HepG2 (cell line): Measurements from ENCODE around the gene EIF4G3. TPM values are rescaled to one million over a fixed set of nuclear protein-coding genes. Genes with fewer than 3 reads are reported as not detected.

Experiments used
- ATRX ChIP-seq: sonication (generic); formaldehyde crosslinking; IDR thresholded peaks from 2 replicates; pipeline ENCODE4 v1.4.0; 2020; ENCODE audit warnings: missing genetic modification reagents, borderline replicate concordance
- CHCHD3 ChIP-seq: sonication (generic); formaldehyde crosslinking; IDR thresholded peaks from 2 replicates; pipeline ENCODE4 v1.8.0; 2022; ENCODE audit warnings: mild to moderate bottlenecking, missing genetic modification reagents, moderate library complexity
- FOXA1 ChIP-seq, 2 experiments: fragments of 450-650 bp in 1 of 2; sonication (generic) in 1 of 2; formaldehyde crosslinking in 1 of 2; IDR thresholded peaks; 2 replicates each; pipeline versions ENCODE4 v1.4.0 to v1.6.1; 2016 to 2020; ENCODE audit warnings: missing genetic modification reagents in 1 of 2
- KDM1A ChIP-seq: IDR thresholded peaks from 2 replicates; pipeline ENCODE4 v1.6.1; 2016; ENCODE audit warnings: missing compliant biosample characterization
- MEIS1 ChIP-seq: sonication (generic); formaldehyde crosslinking; IDR thresholded peaks from 2 replicates; pipeline ENCODE4 v1.9.0; 2021; ENCODE audit warnings: mild to moderate bottlenecking, missing genetic modification reagents, moderate library complexity, borderline replicate concordance
- MEIS2 ChIP-seq: sonication (generic); formaldehyde crosslinking; IDR thresholded peaks from 2 replicates; pipeline ENCODE4 v1.9.0; 2021; ENCODE audit warnings: mild to moderate bottlenecking, missing genetic modification reagents
- SALL1 ChIP-seq: sonication (generic); formaldehyde crosslinking; IDR thresholded peaks from 2 replicates; pipeline ENCODE4 v1.8.0; 2022; ENCODE audit warnings: mild to moderate bottlenecking, missing genetic modification reagents
- TAF1 ChIP-seq: sonication (generic); formaldehyde crosslinking; IDR thresholded peaks from 2 replicates; pipeline ENCODE4 v1.4.0; 2020; ENCODE audit warnings: missing genetic modification reagents
- ZMYM4 ChIP-seq: sonication (generic); formaldehyde crosslinking; IDR thresholded peaks from 2 replicates; pipeline ENCODE4 v1.8.1; 2023; ENCODE audit warnings: mild to moderate bottlenecking, missing genetic modification reagents
- ZNF256 ChIP-seq: sonication (generic); formaldehyde crosslinking; conservative IDR thresholded peaks from 2 replicates; pipeline ENCODE4 v1.4.0; 2020; ENCODE audit warnings: missing genetic modification reagents
- ZNF891 ChIP-seq: sonication (generic); formaldehyde crosslinking; IDR thresholded peaks from 2 replicates; pipeline ENCODE4 v1.5.0; 2020; ENCODE audit warnings: mild to moderate bottlenecking, missing genetic modification reagents
- polyA plus RNA-seq, 8 experiments: library from polyadenylated mRNA; depleted of rRNA in 3 of 8; stranded (reverse) in 7 of 8; unstranded in 1 of 8; fragments of >200 nt; fragmentation: Illumina TruSeq in 4 of 8; extraction: Trizol in 4 of 8; gene quantifications; 2 replicates each; pipeline versions ENCODE4 v1.2.1 to v1.2.3, GENCODE V29; 2011 to 2016; ENCODE audit warnings: low read depth in 4 of 8, missing spikeins in 1 of 8, mixed read lengths in 1 of 8; ENCODE audit not compliant: insufficient read depth in 1 of 8
- total RNA-seq, 5 experiments: library from RNA; depleted of rRNA; stranded (reverse); fragments of >200 nt; fragmentation: Illumina TruSeq; extraction: Trizol; gene quantifications; 2 replicates each; pipeline ENCODE4 v1.2.3, GENCODE V29; 2016; ENCODE audit warnings: low read depth in 1 of 5
- TF ChIP-seq, protein P1 (sequence below): sonication (generic); formaldehyde crosslinking; IDR thresholded peaks from 2 replicates; pipeline ENCODE4 v1.4.0; 2020; ENCODE audit warnings: mild to moderate bottlenecking, missing genetic modification reagents
- TF ChIP-seq, protein P2 (sequence below): sonication (generic); formaldehyde crosslinking; IDR thresholded peaks from 2 replicates; pipeline ENCODE4 v1.4.0; 2020; ENCODE audit warnings: missing genetic modification reagents
- TF ChIP-seq, protein P3 (sequence below): IDR thresholded peaks from 2 replicates; pipeline ENCODE4 v1.6.1; 2018; ENCODE audit warnings: missing genetic modification reagents, mild to moderate bottlenecking, missing compliant biosample characterization
- TF ChIP-seq, protein P4 (sequence below): IDR thresholded peaks from 2 replicates; pipeline ENCODE4 v1.6.1; 2016; ENCODE audit warnings: low read depth, control low read depth
- TF ChIP-seq, protein P5 (sequence below): sonication (generic); formaldehyde crosslinking; IDR thresholded peaks from 2 replicates; pipeline ENCODE4 v1.4.0; 2020; ENCODE audit warnings: mild to moderate bottlenecking, missing genetic modification reagents

Gene EIF4G3
- total and polyA plus RNA-seq, 2 of the 13 experiments (the other 11 are each of a cell fraction or from before 2014, with no cell fraction given), result 22.2 to 27.6 TPM

DNA sequence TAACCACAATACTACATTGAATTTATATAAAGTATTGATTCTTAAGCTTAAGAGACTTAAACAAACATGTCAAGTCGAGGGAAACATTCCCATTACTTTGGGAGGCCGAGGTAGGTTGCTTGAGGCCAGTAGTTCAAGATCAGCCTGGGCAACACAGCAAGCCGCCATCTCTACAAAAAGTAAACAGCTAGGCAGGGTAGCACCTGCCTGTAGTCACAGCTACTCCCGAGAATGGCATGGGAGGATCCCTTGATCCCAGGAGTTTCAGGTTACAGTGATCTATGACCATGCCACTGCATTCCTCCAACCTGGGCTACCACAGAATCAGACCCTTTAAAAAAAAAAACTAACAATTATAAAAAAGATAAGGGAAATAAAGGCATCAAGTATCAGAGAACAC, 50.4 kb downstream of the EIF4G3 start (continued):
- TF ChIP-seq FOXA1 (IDR thresholded peaks at IDR 0.05) (no peak), FOXA1 (CRISPR knock-in tag; IDR thresholded peaks at IDR 0.05) (peak; percentile 84), MEIS2 (CRISPR knock-in tag) (no peak), ZMYM4 (CRISPR knock-in tag) (peak; percentile 49; the same call in 1 of the 2 replicates), MEIS1 (no peak), KDM1A (CRISPR knock-in tag) (no peak), ZNF891 (CRISPR knock-in tag) (no peak), CHCHD3 (CRISPR knock-in tag) (no peak), ATRX (no peak), ZNF256 (CRISPR knock-in tag) (no peak), SALL1 (CRISPR knock-in tag) (peak; percentile 42; the same call in 1 of the 2 replicates), TAF1 (no peak)
- TF ChIP-seq, protein P1, sequence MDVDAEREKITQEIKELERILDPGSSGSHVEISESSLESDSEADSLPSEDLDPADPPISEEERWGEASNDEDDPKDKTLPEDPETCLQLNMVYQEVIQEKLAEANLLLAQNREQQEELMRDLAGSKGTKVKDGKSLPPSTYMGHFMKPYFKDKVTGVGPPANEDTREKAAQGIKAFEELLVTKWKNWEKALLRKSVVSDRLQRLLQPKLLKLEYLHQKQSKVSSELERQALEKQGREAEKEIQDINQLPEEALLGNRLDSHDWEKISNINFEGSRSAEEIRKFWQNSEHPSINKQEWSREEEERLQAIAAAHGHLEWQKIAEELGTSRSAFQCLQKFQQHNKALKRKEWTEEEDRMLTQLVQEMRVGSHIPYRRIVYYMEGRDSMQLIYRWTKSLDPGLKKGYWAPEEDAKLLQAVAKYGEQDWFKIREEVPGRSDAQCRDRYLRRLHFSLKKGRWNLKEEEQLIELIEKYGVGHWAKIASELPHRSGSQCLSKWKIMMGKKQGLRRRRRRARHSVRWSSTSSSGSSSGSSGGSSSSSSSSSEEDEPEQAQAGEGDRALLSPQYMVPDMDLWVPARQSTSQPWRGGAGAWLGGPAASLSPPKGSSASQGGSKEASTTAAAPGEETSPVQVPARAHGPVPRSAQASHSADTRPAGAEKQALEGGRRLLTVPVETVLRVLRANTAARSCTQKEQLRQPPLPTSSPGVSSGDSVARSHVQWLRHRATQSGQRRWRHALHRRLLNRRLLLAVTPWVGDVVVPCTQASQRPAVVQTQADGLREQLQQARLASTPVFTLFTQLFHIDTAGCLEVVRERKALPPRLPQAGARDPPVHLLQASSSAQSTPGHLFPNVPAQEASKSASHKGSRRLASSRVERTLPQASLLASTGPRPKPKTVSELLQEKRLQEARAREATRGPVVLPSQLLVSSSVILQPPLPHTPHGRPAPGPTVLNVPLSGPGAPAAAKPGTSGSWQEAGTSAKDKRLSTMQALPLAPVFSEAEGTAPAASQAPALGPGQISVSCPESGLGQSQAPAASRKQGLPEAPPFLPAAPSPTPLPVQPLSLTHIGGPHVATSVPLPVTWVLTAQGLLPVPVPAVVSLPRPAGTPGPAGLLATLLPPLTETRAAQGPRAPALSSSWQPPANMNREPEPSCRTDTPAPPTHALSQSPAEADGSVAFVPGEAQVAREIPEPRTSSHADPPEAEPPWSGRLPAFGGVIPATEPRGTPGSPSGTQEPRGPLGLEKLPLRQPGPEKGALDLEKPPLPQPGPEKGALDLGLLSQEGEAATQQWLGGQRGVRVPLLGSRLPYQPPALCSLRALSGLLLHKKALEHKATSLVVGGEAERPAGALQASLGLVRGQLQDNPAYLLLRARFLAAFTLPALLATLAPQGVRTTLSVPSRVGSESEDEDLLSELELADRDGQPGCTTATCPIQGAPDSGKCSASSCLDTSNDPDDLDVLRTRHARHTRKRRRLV, result no peak
- TF ChIP-seq, protein P2, sequence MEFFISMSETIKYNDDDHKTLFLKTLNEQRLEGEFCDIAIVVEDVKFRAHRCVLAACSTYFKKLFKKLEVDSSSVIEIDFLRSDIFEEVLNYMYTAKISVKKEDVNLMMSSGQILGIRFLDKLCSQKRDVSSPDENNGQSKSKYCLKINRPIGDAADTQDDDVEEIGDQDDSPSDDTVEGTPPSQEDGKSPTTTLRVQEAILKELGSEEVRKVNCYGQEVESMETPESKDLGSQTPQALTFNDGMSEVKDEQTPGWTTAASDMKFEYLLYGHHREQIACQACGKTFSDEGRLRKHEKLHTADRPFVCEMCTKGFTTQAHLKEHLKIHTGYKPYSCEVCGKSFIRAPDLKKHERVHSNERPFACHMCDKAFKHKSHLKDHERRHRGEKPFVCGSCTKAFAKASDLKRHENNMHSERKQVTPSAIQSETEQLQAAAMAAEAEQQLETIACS (CRISPR knock-in tag), result no peak
- TF ChIP-seq, protein P3, sequence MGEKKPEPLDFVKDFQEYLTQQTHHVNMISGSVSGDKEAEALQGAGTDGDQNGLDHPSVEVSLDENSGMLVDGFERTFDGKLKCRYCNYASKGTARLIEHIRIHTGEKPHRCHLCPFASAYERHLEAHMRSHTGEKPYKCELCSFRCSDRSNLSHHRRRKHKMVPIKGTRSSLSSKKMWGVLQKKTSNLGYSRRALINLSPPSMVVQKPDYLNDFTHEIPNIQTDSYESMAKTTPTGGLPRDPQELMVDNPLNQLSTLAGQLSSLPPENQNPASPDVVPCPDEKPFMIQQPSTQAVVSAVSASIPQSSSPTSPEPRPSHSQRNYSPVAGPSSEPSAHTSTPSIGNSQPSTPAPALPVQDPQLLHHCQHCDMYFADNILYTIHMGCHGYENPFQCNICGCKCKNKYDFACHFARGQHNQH, result no peak
- TF ChIP-seq, protein P4, sequence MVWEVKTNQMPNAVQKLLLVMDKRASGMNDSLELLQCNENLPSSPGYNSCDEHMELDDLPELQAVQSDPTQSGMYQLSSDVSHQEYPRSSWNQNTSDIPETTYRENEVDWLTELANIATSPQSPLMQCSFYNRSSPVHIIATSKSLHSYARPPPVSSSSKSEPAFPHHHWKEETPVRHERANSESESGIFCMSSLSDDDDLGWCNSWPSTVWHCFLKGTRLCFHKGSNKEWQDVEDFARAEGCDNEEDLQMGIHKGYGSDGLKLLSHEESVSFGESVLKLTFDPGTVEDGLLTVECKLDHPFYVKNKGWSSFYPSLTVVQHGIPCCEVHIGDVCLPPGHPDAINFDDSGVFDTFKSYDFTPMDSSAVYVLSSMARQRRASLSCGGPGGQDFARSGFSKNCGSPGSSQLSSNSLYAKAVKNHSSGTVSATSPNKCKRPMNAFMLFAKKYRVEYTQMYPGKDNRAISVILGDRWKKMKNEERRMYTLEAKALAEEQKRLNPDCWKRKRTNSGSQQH, result no peak
- TF ChIP-seq, protein P5, sequence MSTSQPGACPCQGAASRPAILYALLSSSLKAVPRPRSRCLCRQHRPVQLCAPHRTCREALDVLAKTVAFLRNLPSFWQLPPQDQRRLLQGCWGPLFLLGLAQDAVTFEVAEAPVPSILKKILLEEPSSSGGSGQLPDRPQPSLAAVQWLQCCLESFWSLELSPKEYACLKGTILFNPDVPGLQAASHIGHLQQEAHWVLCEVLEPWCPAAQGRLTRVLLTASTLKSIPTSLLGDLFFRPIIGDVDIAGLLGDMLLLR (CRISPR knock-in tag), result no peak
